ENCODE data around the gene HNRNPH2.

Gene HNRNPH2

DNA sequence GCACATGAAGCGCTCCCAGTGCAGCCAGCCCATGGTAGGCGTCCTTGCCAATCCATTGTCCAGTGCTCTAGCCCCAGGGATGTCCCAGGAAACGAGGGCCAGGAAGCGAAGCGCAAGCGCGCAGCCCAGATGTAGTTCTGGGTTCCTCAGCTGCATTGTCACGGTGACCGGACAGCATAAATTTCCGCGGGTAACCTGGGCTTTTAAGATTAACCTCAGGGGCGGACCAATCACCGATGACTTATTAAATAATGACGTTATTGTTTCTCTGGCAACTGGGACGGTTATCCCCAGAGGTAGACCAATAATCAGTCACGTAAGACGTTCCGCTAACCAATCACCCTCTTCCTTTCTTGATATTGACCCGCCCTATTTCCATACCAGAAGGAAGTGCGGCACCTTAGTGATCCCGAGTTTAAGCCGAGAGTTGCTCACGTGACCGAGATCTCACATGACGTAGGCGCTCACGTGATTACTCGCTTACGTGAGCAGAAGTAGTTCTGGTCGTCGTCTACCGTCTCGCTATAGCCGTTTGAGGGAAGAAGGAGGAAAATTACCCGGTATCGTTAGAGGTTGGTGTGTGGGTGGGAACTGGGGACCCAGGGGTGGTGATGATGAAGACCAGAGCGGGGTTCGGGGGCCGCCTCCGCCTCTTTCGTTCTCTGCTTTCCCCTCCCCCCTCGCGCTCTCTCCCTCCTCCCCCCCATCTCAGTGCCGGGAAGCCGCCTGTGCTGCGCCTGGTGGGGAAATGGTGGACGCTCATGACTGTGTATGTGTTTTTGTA, at the start of gene HNRNPH2, which contains the start of gene GLA:
Gene HNRNPH2 (plus strand): TSS at position 475 of the 784 bp plus-strand sequence. CDS start 3,767 bp downstream, outside the sequence.
Gene GLA (minus strand): TSS at position 178 of the 784 bp plus-strand sequence. CDS start 22 bp downstream, at position 156.
- peak; percentile 72 for DNase-seq

GRCh38 chrX:101359966-101360365, 48.1 kb upstream of the HNRNPH2 start:
- no peak for DNase-seq

GRCh38 chrX:101360390-101360789, 47.6 kb upstream of the HNRNPH2 start:
- DNase-seq, result no peak

- DNase-seq, result no peak
Observed at GRCh38 chrX:101362116-101362515, 45.9 kb upstream of the HNRNPH2 start.

- DNase-seq, result no peak
Observed at GRCh38 chrX:101362757-101363156, 45.3 kb upstream of the HNRNPH2 start.

DNA sequence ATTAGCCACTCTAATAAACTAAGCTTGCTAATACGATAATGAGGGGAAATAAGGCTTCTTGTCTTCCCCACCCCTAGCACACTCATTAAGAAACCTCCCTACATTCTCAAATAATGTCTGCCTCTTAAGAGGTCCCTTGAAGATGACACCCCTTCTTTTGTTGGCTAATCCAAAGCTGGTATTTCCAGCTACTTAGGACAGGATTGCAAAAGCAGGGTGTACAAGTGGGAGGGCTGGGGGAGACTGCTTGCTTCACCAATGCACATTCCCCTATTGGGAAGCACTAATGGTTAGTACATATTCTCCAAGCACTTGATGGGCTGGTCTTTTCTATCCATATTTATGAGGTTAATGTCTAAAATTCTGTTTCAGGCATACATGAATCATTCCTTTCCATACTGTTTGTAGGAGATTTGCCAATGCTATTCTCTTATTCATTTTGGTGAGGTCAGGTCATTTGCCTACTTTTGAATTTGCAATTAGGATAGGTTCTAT, 42.7 kb upstream of the HNRNPH2 start:
- no peak for DNase-seq

DNA sequence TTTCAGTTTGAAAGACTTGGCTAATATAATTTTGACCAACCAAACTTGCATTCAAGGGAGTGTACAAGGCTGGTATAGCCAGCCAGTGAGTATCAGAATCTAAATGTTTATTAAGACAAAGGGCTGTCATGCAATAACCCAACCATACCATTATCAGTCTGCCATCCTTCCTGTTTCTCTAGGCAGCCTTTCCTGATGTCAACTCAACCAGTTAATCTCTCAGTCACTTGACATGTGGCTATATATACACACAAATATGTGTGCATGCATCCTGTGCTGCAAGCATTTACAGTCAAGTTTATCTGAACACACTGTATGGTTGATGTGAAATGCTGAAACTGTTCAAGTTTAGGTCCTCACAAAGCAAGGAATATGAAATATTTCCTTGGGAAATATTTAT, 39.2 kb upstream of the HNRNPH2 start:
- no peak for DNase-seq

- DNase-seq, result no peak
Observed at GRCh38 chrX:101369687-101370086, 38.3 kb upstream of the HNRNPH2 start.

GRCh38 chrX:101370888-101371504, 37.0 kb upstream of the HNRNPH2 start:
- no peak for DNase-seq

DNA sequence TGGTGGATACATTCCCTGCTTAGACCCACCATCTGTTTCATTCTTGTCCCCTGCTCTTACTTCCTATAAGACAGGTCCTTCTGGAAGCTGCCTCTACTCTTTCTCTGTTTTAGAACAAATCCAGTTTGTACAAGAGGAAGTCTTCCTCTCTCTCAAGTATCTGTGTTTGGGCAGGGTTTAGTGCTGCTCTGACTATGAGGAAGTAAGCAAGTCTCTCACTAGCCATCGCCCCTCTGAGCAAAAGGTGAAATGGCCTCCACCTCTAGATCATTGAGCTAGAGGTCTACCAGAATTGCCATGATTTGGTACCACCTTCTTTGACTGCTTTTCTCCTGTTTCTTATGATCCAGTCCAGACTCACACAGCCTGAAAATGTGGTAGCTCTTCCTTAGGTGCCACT, 30.5 kb upstream of the HNRNPH2 start:
- no peak for DNase-seq

DNA sequence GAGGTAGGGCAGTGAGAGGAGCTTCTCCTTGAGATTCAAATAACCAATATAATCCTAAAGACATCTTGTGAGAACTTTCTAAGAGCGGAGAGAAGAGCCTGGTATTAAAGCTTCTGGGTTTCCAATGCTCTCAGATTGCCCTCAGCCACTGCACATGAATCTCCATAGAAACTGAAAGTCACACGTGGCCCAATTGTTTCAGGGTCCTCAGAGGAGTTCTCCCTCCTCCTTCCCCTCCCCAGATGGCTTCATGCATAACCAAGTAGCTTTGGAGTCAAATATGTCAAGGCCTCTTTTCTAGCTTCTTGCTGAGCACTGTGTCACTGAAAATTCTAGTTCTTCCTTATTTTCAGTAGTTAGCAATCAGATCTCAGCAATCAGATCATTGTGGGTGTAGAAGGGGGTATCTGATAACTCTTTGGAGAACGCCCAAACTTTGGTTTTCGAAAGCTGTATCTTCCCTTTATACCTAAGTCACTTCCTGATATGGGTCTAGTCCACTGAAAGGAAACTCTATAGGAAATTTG, 24.3 kb upstream of the HNRNPH2 start:
- no peak for DNase-seq

GRCh38 chrX:101385026-101385684, 22.9 kb upstream of the HNRNPH2 start:
- no peak for DNase-seq

GRCh38 chrX:101385795-101386541, 22.1 kb upstream of the HNRNPH2 start, which contains the start of gene BTK:
Gene BTK, minus strand, starts transcription at chrX:101386191. Its CDS starts 10,907 bp downstream, at chrX:101375284.
- no peak for DNase-seq

DNA sequence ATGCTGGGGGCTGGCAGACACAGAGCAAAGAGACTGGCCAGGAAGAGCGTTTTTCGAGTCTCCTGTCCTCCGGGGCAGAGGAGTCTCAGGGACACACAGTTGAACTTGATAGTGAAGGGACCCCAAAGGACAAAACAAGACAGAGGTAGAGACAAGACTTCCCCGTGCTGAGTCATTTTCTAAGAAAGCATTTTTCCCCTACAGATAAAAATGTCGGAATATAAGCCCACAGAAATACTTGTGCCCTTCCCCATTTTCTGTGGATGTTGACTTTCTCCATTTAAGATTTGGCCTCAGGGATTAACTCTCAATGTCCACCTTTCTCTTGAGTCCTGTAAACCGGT, 21.5 kb upstream of the HNRNPH2 start:
- DNase-seq, result no peak

DNA sequence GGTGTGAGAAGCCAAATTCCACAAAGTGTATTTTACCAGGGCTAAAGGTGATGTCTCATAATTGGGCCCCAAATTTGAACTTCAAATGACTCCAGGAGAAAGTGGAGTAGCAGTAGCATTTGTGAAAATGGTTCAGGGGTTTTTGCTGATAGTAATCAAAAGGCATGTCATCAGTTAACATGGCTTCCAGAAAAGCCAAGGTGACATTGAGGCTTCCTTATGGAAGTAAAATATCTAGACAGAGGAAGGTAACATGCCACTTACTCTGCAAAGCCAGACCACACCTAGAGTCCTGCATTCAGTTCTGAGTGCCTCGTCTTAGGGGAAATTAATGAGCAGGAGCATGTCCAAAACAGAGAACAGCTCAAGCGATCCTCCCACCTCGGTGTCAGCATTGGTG, 19.4 kb upstream of the HNRNPH2 start:
- DNase-seq, result no peak

DNA sequence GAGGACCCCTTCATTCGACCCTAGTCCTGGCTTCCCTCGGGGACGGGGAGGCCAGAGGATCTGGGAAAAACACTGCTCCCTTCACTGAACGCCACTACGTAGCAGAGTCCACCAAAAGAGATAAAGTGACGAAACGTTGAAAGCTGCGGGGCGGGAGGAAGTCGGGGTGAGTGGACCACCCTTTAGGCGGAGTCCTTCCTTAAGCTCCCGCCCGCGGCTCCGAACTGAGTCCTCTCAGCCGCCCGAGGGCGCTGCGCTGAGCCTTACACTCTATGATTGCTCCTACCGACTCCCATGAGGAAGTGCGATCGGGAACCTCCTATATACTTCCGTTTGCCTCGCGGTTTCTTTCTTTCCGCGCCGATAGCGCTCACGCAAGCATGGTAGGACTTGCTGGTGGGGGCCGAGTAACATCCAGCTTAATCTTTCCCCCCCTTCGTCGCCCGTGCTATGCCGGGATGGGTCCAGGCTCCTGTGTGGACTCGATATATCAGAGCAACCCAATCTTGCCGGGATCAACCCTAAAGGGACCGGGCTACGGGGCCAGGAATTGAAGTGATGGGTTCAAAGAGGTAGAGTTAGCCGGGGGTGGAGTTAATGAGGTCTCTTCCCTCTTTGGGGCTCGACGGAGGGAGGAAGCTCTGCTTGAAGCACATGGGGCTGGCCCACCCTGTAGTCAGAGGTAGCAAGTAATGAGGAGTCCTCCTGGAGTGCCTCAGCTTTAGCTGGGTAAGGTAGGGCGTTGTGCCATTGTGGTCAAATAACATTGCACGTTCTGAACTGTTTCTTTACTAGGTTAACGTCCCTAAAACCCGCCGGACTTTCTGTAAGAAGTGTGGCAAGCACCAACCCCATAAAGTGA, 17.1 kb upstream of the HNRNPH2 start, which contains the start of gene RPL36A:
Gene RPL36A (plus strand): TSS at position 348 of the 862 bp plus-strand sequence. CDS start 33 bp downstream, at position 381.
- peak; percentile 61 for DNase-seq

- DNase-seq, result no peak
Observed at GRCh38 chrX:101391831-101392230, 16.2 kb upstream of the HNRNPH2 start.

DNA sequence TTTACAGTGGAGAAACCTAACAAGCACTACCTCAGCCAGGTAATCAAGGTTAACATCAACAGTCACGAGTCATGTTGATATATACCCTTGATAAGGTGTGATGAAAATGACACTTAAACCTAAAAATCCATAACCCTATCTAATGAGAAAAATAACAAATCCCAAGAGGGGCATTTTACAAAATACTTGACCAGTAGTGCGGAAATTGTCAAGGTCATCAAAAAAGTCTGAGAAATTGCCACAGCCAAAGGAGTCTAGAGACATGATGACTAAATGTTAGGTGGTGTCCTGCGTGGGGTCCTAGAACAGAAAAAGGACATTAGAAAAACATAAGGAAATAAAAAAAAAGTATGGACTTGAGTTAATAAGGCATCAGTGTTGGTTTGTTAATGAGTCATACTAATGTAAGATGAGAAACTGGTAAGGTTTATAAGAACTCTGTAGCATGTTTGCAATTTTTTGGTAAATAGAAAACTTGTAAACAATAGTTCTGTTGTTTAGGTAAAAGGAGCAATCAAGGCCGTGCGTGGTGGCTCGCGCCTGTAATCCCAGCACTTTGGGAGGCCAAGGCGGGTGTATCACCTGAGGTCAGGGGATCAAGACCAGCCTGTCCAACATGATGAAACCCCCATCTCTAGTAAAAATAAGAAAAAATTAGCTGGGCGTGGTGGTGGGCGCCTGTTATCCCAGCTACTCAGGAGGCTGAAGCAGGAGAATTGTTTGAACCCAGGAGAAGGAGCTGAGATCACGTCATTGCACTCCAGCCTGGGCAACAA, 14.3 kb upstream of the HNRNPH2 start:
- no peak for DNase-seq

GRCh38 chrX:101394372-101394771, 13.7 kb upstream of the HNRNPH2 start:
- DNase-seq, result no peak

DNA sequence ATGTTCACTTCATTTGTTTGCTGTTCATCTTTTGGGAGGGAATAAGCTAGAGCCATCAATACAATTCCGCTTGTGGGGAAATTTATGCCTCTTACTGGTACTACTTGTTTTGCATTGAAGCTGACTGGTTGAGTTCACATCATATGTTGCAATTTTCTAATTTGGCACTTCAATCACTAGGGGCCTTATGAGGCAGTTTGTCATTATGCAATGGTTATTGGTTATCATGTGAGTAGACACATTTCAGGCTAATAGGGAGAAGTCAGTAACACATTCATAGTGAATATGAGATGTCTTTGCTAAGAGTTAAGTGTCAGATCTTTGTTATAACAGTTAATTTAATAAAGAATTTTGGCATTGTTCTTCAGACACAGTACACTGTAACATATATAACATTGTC, 12.2 kb upstream of the HNRNPH2 start:
- no peak for DNase-seq

DNA sequence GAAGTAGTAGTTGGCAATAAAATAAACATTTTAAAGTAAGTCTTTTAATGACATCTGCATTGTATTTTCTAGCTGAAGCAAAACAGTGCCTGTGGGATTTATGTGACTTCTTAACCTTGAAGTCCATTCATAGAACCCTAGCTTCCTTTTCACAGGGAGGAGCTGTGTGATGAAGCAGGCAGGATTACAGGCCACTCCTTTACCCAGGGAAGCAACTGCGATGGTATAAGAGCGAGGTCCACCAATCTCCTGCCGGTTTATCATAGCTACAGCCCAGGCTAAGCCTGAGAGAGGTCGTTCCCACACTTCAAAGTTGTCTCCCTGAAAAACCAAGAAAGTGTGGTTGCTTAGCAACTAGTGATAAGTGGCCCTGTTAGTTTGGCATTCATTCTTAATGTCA, 10.2 kb upstream of the HNRNPH2 start:
- DNase-seq, result no peak
